ENCODE data around the gene ROR2. TPM values are rescaled to one million over a fixed set of nuclear protein-coding genes. Genes with fewer than 3 reads are reported as not detected.

Gene ROR2
- total RNA-seq, 1 experiment from 2014 or later, result 5.9 TPM

DNA sequence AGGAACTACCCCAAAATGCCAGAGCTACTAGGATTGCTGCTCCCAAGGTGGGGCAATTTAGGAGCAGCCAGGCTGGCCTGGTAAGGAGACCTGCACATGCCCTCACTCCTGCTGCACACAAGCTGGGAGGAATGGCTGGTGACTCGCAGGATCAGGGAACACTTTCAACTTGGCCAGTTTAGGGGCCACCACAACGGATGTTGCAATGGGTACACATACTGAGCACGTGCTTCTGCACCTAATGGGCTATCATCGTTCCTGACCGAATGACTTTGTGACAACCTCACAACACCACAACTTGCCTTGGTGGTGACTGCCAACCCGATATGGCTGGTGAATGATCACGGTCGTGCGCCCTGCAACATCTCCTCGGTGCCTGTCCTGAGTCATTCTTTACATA is 172.0 kb downstream of the ROR2 start:
- in situ Hi-C loops (cut with HindIII; ENCODE audit: low pct_unique_long_range_greater_than_20kb, low sequenced_read_pairs) (no loop called here), intact Hi-C loops (cut with micrococcal nuclease; ENCODE audit: unreplicated experiment) (loop anchor here (5.0 kb wide), 1 partner anchor 174 kb away; the partner anchor contains the start of gene ROR2)
- ChIA-PET POLR2A (no interaction called here), CTCF (no interaction called here)
- Histone ChIP-seq H3K36me3 (ENCODE audit: control insufficient read depth, insufficient read depth, low read length) (no peaks in the 10 kb centered on the region), H3K4me1 (ENCODE audit: control insufficient read depth, insufficient read depth, low read length) (no peaks in the 10 kb centered on the region), H3K4me3 (ENCODE audit: low read depth in 2 of 2, low read length in 2 of 2) (no peak overlapping the region), H3K27ac (ENCODE audit: low read length) (no peak overlapping the region), H3K9me3 (ENCODE audit: control insufficient read depth, insufficient read depth, low read depth, low read length) (no peaks in the 10 kb centered on the region), H3K27me3 (ENCODE audit: control insufficient read depth, insufficient read depth, low read length) (no peaks in the 10 kb centered on the region)
- DNase-seq (ENCODE audit: low read depth, low spot score) (no peak), ATAC-seq (no peak)
- TF ChIP-seq POLR2AphosphoS5 (IDR thresholded peaks at IDR 0.05; ENCODE audit: low read depth, low read length) (no peak), CTCF (IDR thresholded peaks at IDR 0.05) (no peak), SIN3A (IDR thresholded peaks at IDR 0.05; ENCODE audit: borderline replicate concordance, insufficient read depth, low read depth, low read length) (no peak), TCF7L2 (IDR thresholded peaks at IDR 0.05; ENCODE audit: low read depth, low read length) (no peak)
- TF ChIP-seq, protein P1, sequence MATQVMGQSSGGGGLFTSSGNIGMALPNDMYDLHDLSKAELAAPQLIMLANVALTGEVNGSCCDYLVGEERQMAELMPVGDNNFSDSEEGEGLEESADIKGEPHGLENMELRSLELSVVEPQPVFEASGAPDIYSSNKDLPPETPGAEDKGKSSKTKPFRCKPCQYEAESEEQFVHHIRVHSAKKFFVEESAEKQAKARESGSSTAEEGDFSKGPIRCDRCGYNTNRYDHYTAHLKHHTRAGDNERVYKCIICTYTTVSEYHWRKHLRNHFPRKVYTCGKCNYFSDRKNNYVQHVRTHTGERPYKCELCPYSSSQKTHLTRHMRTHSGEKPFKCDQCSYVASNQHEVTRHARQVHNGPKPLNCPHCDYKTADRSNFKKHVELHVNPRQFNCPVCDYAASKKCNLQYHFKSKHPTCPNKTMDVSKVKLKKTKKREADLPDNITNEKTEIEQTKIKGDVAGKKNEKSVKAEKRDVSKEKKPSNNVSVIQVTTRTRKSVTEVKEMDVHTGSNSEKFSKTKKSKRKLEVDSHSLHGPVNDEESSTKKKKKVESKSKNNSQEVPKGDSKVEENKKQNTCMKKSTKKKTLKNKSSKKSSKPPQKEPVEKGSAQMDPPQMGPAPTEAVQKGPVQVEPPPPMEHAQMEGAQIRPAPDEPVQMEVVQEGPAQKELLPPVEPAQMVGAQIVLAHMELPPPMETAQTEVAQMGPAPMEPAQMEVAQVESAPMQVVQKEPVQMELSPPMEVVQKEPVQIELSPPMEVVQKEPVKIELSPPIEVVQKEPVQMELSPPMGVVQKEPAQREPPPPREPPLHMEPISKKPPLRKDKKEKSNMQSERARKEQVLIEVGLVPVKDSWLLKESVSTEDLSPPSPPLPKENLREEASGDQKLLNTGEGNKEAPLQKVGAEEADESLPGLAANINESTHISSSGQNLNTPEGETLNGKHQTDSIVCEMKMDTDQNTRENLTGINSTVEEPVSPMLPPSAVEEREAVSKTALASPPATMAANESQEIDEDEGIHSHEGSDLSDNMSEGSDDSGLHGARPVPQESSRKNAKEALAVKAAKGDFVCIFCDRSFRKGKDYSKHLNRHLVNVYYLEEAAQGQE (IDR thresholded peaks at IDR 0.05; ENCODE audit: insufficient read depth in 1 of 2, low read depth in 2 of 2, low read length in 1 of 2), result no peak
- no TSS peak for BruUV-seq (replicated peaks)

- Histone ChIP-seq H3K27me3 (ENCODE audit: control insufficient read depth, insufficient read depth, low read length) (no peaks in the 10 kb centered on the region), H3K4me1 (ENCODE audit: control insufficient read depth, insufficient read depth, low read length) (no peaks in the 10 kb centered on the region), H3K4me3 (ENCODE audit: low read depth in 2 of 2, low read length in 2 of 2) (no peak overlapping the region), H3K9me3 (ENCODE audit: control insufficient read depth, insufficient read depth, low read depth, low read length) (no peaks in the 10 kb centered on the region), H3K27ac (ENCODE audit: low read length) (no peak overlapping the region), H3K36me3 (ENCODE audit: control insufficient read depth, insufficient read depth, low read length) (no peaks in the 10 kb centered on the region)
- intact Hi-C loops (cut with micrococcal nuclease; ENCODE audit: unreplicated experiment), result loop anchor here (5.0 kb wide), 1 partner anchor 175 kb away; the partner anchor contains the start of gene ROR2
- CTCF ChIA-PET, result interaction anchor here (0.6 kb wide), 1 partner anchor 14 kb away, joined by 3 read pairs; no protein-coding TSS in a partner anchor
- no peak for ATAC-seq
- POLR2A ChIA-PET, result no interaction called here
- in situ Hi-C loops (cut with HindIII; ENCODE audit: low pct_unique_long_range_greater_than_20kb, low sequenced_read_pairs), result no loop called here
- no TSS peak for BruUV-seq (replicated peaks)
- TF ChIP-seq TCF7L2 (IDR thresholded peaks at IDR 0.05; ENCODE audit: low read depth, low read length) (no peak), POLR2AphosphoS5 (IDR thresholded peaks at IDR 0.05; ENCODE audit: low read depth, low read length) (no peak), SIN3A (IDR thresholded peaks at IDR 0.05; ENCODE audit: borderline replicate concordance, insufficient read depth, low read depth, low read length) (no peak), CTCF (IDR thresholded peaks at IDR 0.05) (no peak)
- TF ChIP-seq, protein P1 (IDR thresholded peaks at IDR 0.05; ENCODE audit: insufficient read depth in 1 of 2, low read depth in 2 of 2, low read length in 1 of 2), result no peak
- DNase-seq (ENCODE audit: low read depth, low spot score), result no peak
Observed at GRCh38 chr9:91777292-91777830, 172.7 kb downstream of the ROR2 start.

Data from Panc1 (cell line).